HUES6 (cell line): ENCODE results near the gene VPS37D.
"Not testable (repeated sequence)": the region's sequence is repeated elsewhere in the genome, so short reads cannot be mapped to it uniquely, and the experiment has no call there.

Experiments
- H3K27ac ChIP-seq: 2 replicates; pipeline ENCODE4 v1.7.0; 2013; ENCODE audit warnings: low read depth, mild to moderate bottlenecking, low read length, inconsistent platforms
- H3K27me3 ChIP-seq: 2 replicates; pipeline ENCODE4 v1.6.1; 2013; ENCODE audit warnings: low read length; ENCODE audit not compliant: control insufficient read depth, insufficient read depth
- H3K36me3 ChIP-seq: 2 replicates; pipeline ENCODE4 v1.6.1; 2013; ENCODE audit warnings: low read length; ENCODE audit not compliant: control insufficient read depth, insufficient read depth
- H3K4me1 ChIP-seq: 2 replicates; pipeline ENCODE4 v1.6.1; 2013; ENCODE audit warnings: low read length; ENCODE audit not compliant: control insufficient read depth, insufficient read depth
- H3K4me3 ChIP-seq: 2 replicates; pipeline ENCODE4 v1.5.1; 2013; ENCODE audit warnings: low read depth, low read length
- H3K9ac ChIP-seq: one replicate; pipeline ENCODE4 v1.6.1; 2013; ENCODE audit warnings: mild to moderate bottlenecking, low read length
- H3K9me3 ChIP-seq: 2 replicates; pipeline ENCODE4 v1.6.1; 2013; ENCODE audit warnings: low read depth, low read length; ENCODE audit not compliant: control insufficient read depth, insufficient read depth

Gene VPS37D

GRCh38 chr7:73668103-73668885, 663 bp downstream of the VPS37D start:
- Histone ChIP-seq H3K4me3 (peak overlapping the region; percentile 56), H3K36me3 (no peaks in the 10 kb centered on the region), H3K9me3 (no peaks in the 10 kb centered on the region), H3K4me1 (peaks cover 26% of the 10 kb centered on the region; the same call in 1 of the 2 replicates), H3K9ac (no peak overlapping the region), H3K27ac (no peak overlapping the region), H3K27me3 (peaks cover 5% of the 10 kb centered on the region; the same call in 1 of the 2 replicates)

GRCh38 chr7:73668886-73669230, 1.2 kb downstream of the VPS37D start:
- Histone ChIP-seq H3K27ac (no peak overlapping the region), H3K9ac (no peak overlapping the region), H3K4me3 (peak overlapping the region; percentile 56), H3K4me1 (peaks cover 26% of the 10 kb centered on the region; the same call in 1 of the 2 replicates), H3K36me3 (no peaks in the 10 kb centered on the region), H3K27me3 (peaks cover 5% of the 10 kb centered on the region; the same call in 1 of the 2 replicates), H3K9me3 (no peaks in the 10 kb centered on the region)

GRCh38 chr7:73669288-73669701, 1.7 kb downstream of the VPS37D start:
- Histone ChIP-seq H3K4me1 (peaks cover 26% of the 10 kb centered on the region; the same call in 1 of the 2 replicates), H3K9ac (no peak overlapping the region), H3K27ac (no peak overlapping the region), H3K27me3 (peaks cover 5% of the 10 kb centered on the region; the same call in 1 of the 2 replicates), H3K4me3 (peak overlapping the region; percentile 10; the same call in 1 of the 2 replicates), H3K36me3 (no peaks in the 10 kb centered on the region), H3K9me3 (no peaks in the 10 kb centered on the region)

GRCh38 chr7:73669858-73670385, 2.3 kb downstream of the VPS37D start:
- peaks cover 24% of the 10 kb centered on the region; the same call in 1 of the 2 replicates for H3K4me1 ChIP-seq
- no peaks in the 10 kb centered on the region for H3K36me3 ChIP-seq
- H3K9ac ChIP-seq = no peak overlapping the region
- no peak overlapping the region for H3K4me3 ChIP-seq
- no peak overlapping the region for H3K27ac ChIP-seq
- H3K27me3 ChIP-seq = 0 out of 2 replicates have a peak, but pooled peaks cover 5% of the 10 kb centered on the region
- H3K9me3 ChIP-seq = no peaks in the 10 kb centered on the region

- no peak overlapping the region for H3K4me3 ChIP-seq
- no peaks in the 10 kb centered on the region for H3K9me3 ChIP-seq
- H3K4me1 ChIP-seq = peaks cover 17% of the 10 kb centered on the region; the same call in 1 of the 2 replicates
- H3K27ac ChIP-seq = no peak overlapping the region
- H3K36me3 ChIP-seq = no peaks in the 10 kb centered on the region
- H3K27me3 ChIP-seq = 0 out of 2 replicates have a peak, but pooled peaks cover 5% of the 10 kb centered on the region
- H3K9ac ChIP-seq = no peak overlapping the region
Observed at GRCh38 chr7:73671322-73671661, 3.7 kb downstream of the VPS37D start.

- no peak overlapping the region for H3K27ac ChIP-seq
- H3K4me1 ChIP-seq = peaks cover 17% of the 10 kb centered on the region; the same call in 1 of the 2 replicates
- H3K9me3 ChIP-seq = no peaks in the 10 kb centered on the region
- H3K36me3 ChIP-seq = no peaks in the 10 kb centered on the region
- H3K9ac ChIP-seq = no peak overlapping the region
- no peak overlapping the region for H3K4me3 ChIP-seq
- 0 out of 2 replicates have a peak, but pooled peaks cover 5% of the 10 kb centered on the region for H3K27me3 ChIP-seq
Observed at GRCh38 chr7:73671857-73672445, 4.3 kb downstream of the VPS37D start.

GRCh38 chr7:73674468-73675124, 7.0 kb downstream of the VPS37D start:
- H3K9ac ChIP-seq = no peak overlapping the region
- no peaks in the 10 kb centered on the region for H3K27me3 ChIP-seq
- no peak overlapping the region for H3K27ac ChIP-seq
- peaks cover 4% of the 10 kb centered on the region; the same call in 1 of the 2 replicates for H3K4me1 ChIP-seq
- no peak overlapping the region for H3K4me3 ChIP-seq
- H3K36me3 ChIP-seq = peaks cover 12% of the 10 kb centered on the region
- H3K9me3 ChIP-seq = no peaks in the 10 kb centered on the region

GRCh38 chr7:73676062-73676461, 8.4 kb downstream of the VPS37D start:
- not testable (repeated sequence) for H3K9ac ChIP-seq, H3K27me3 ChIP-seq, H3K4me1 ChIP-seq, H3K27ac ChIP-seq, H3K9me3 ChIP-seq, H3K4me3 ChIP-seq
- peaks cover 12% of the 10 kb centered on the region for H3K36me3 ChIP-seq

- Histone ChIP-seq H3K27ac (no peak overlapping the region), H3K9me3 (no peaks in the 10 kb centered on the region), H3K27me3 (no peaks in the 10 kb centered on the region), H3K9ac (no peak overlapping the region), H3K4me3 (no peak overlapping the region), H3K4me1 (peaks cover 12% of the 10 kb centered on the region; the same call in 1 of the 2 replicates), H3K36me3 (peaks cover 12% of the 10 kb centered on the region)
Observed at GRCh38 chr7:73678862-73679261, 11.2 kb downstream of the VPS37D start.

GRCh38 chr7:73679709-73680108, 12.1 kb downstream of the VPS37D start:
- Histone ChIP-seq H3K9me3 (no peaks in the 10 kb centered on the region), H3K36me3 (peaks cover 12% of the 10 kb centered on the region), H3K4me1 (peaks cover 12% of the 10 kb centered on the region; the same call in 1 of the 2 replicates), H3K27ac (no peak overlapping the region), H3K9ac (no peak overlapping the region), H3K27me3 (no peaks in the 10 kb centered on the region), H3K4me3 (no peak overlapping the region)
